HG03378 (cell line): ENCODE data around the gene SPCS3.
"Not testable (repeated sequence)": the region's sequence is repeated elsewhere in the genome, so short reads cannot be mapped to it uniquely, and the experiment has no call there.

Experiments used
- ATAC-seq: cut with Tn5 transposase; IDR thresholded peaks from one replicate; pipeline ENCODE4 v1.9.1; 2021; ENCODE audit warnings: mild to moderate bottlenecking, moderate library complexity; ENCODE audit not compliant: unreplicated experiment

Gene SPCS3

GRCh38 chr4:176319704-176320339 is at the start of gene SPCS3:
TSS of gene SPCS3 (plus strand) at chr4:176319966. CDS start at chr4:176320077, 111 bp downstream.
- ATAC-seq: peak; percentile 81

GRCh38 chr4:176270669-176271068 is 49.1 kb upstream of the SPCS3 start:
- ATAC-seq: no peak

- ATAC-seq: no peak
Observed at GRCh38 chr4:176271749-176272148, 48.0 kb upstream of the SPCS3 start.

- no peak for ATAC-seq
Observed at GRCh38 chr4:176272799-176273198, 47.0 kb upstream of the SPCS3 start.

GRCh38 chr4:176273736-176274135 is 46.0 kb upstream of the SPCS3 start:
- ATAC-seq: no peak

GRCh38 chr4:176274441-176274840 is 45.3 kb upstream of the SPCS3 start:
- ATAC-seq: no peak

GRCh38 chr4:176276710-176277109 is 43.1 kb upstream of the SPCS3 start:
- no peak for ATAC-seq

- peak; percentile 77 for ATAC-seq
Observed at GRCh38 chr4:176277162-176277904, 42.4 kb upstream of the SPCS3 start.

GRCh38 chr4:176279560-176279959 is 40.2 kb upstream of the SPCS3 start:
- not testable (repeated sequence) for ATAC-seq

- ATAC-seq: no peak
Observed at GRCh38 chr4:176286728-176287127, 33.0 kb upstream of the SPCS3 start.

- ATAC-seq: no peak
Observed at GRCh38 chr4:176287546-176287945, 32.2 kb upstream of the SPCS3 start.

- no peak for ATAC-seq
Observed at GRCh38 chr4:176288020-176288419, 31.7 kb upstream of the SPCS3 start.

- ATAC-seq: no peak
Observed at GRCh38 chr4:176289561-176289960, 30.2 kb upstream of the SPCS3 start.

GRCh38 chr4:176290520-176290919 is 29.2 kb upstream of the SPCS3 start:
- no peak for ATAC-seq

GRCh38 chr4:176291748-176292147 is 28.0 kb upstream of the SPCS3 start:
- no peak for ATAC-seq

GRCh38 chr4:176292920-176293319 is 26.8 kb upstream of the SPCS3 start:
- ATAC-seq: no peak

GRCh38 chr4:176293660-176294059 is 26.1 kb upstream of the SPCS3 start:
- no peak for ATAC-seq

- ATAC-seq: not testable (repeated sequence)
Observed at GRCh38 chr4:176295907-176296306, 23.9 kb upstream of the SPCS3 start.

- no peak for ATAC-seq
Observed at GRCh38 chr4:176298664-176299063, 21.1 kb upstream of the SPCS3 start.

GRCh38 chr4:176300036-176300435 is 19.7 kb upstream of the SPCS3 start:
- ATAC-seq: no peak

GRCh38 chr4:176300565-176300964 is 19.2 kb upstream of the SPCS3 start:
- ATAC-seq: peak; percentile 60
